ENCODE measurements around the gene PLGRKT. TPM values are rescaled to one million over a fixed set of nuclear protein-coding genes. Genes with fewer than 3 reads are reported as not detected.

PLGRKT gene
- total RNA-seq, 2 experiments from 2014 or later = 10.4 to 26.1 TPM

- no TSS peak for BruUV-seq (replicated peaks)
- intact Hi-C loops (cut with micrococcal nuclease; ENCODE audit: unreplicated experiment) = loop anchor here (5.0 kb wide), 2 partner anchors 237 to 667 kb away; no protein-coding TSS in a partner anchor
- Histone ChIP-seq H3K36me3 (ENCODE audit: insufficient read depth, low read length) (0 out of 2 replicates have a peak, but pooled peaks cover 4% of the 10 kb centered on the region), H2AFZ (ENCODE audit: low read length) (no peak overlapping the region), H3K4me3 (ENCODE audit: low read depth, low read length, poor library complexity, severe bottlenecking) (no peak overlapping the region), H3K79me2 (ENCODE audit: insufficient read depth, low read depth, low read length) (peaks cover 3% of the 10 kb centered on the region; the same call in 1 of the 2 replicates), H4K20me1 (ENCODE audit: insufficient read depth, low read length) (no peaks in the 10 kb centered on the region), H3K9me2 (ENCODE audit: insufficient read depth, low read length) (no peaks in the 10 kb centered on the region), H3K27ac (ENCODE audit: low read depth, low read length, poor library complexity, severe bottlenecking) (no peak overlapping the region), H3K4me1 (ENCODE audit: insufficient read depth, low read length, poor library complexity, severe bottlenecking) (no peaks in the 10 kb centered on the region), H3K4me2 (ENCODE audit: low read length) (no peak overlapping the region), H3K9me3 (ENCODE audit: low read length) (no peaks in the 10 kb centered on the region)
- TF ChIP-seq CTCF (conservative IDR thresholded peaks at IDR 0.05; ENCODE audit: low read length) = 0 out of 2 replicates have a peak, but pooled peaks have one; percentile 13
- TF ChIP-seq EZH2phosphoT487 (IDR thresholded peaks at IDR 0.05; ENCODE audit: borderline replicate concordance, low read depth, low read length) = no peak
- ChIA-PET POLR2A (interaction anchor here (0.6 to 1.4 kb wide), 4 partner anchors 10 to 100 kb away, joined by 3 to 4 read pairs (median 4); no protein-coding TSS in a partner anchor), CTCF (ENCODE audit: unreplicated experiment) (no interaction called here)
- DNase-seq (ENCODE audit: low spot score) = no peak
These were observed 8.8 kb downstream of the PLGRKT start for GRCh38 chr9:5428794-5429528.

- no peak for TF ChIP-seq CTCF (conservative IDR thresholded peaks at IDR 0.05; ENCODE audit: low read length)
- no peak for TF ChIP-seq EZH2phosphoT487 (IDR thresholded peaks at IDR 0.05; ENCODE audit: borderline replicate concordance, low read depth, low read length)
- H3K27ac ChIP-seq (ENCODE audit: low read depth, low read length, poor library complexity, severe bottlenecking) = no peak overlapping the region
- H3K4me1 ChIP-seq (ENCODE audit: insufficient read depth, low read length, poor library complexity, severe bottlenecking) = no peaks in the 10 kb centered on the region
- H3K9me3 ChIP-seq (ENCODE audit: low read length) = no peaks in the 10 kb centered on the region
- intact Hi-C loops (cut with micrococcal nuclease; ENCODE audit: unreplicated experiment) = loop anchor here (5.0 kb wide), 2 partner anchors 236 to 666 kb away; no protein-coding TSS in a partner anchor
- H3K36me3 ChIP-seq (ENCODE audit: insufficient read depth, low read length) = 0 out of 2 replicates have a peak, but pooled peaks cover 4% of the 10 kb centered on the region
- peaks cover 3% of the 10 kb centered on the region; the same call in 1 of the 2 replicates for H3K79me2 ChIP-seq (ENCODE audit: insufficient read depth, low read depth, low read length)
- BruUV-seq (replicated peaks) = no TSS peak
- CTCF ChIA-PET (ENCODE audit: unreplicated experiment) = no interaction called here
- no peaks in the 10 kb centered on the region for H4K20me1 ChIP-seq (ENCODE audit: insufficient read depth, low read length)
- H3K9me2 ChIP-seq (ENCODE audit: insufficient read depth, low read length) = no peaks in the 10 kb centered on the region
- POLR2A ChIA-PET = interaction anchor here (0.9 to 1.4 kb wide), 2 partner anchors 11 to 15 kb away, joined by 3 read pairs; no protein-coding TSS in a partner anchor
- no peak for DNase-seq (ENCODE audit: low spot score)
- H2AFZ ChIP-seq (ENCODE audit: low read length) = no peak overlapping the region
- H3K4me2 ChIP-seq (ENCODE audit: low read length) = no peak overlapping the region
- H3K4me3 ChIP-seq (ENCODE audit: low read depth, low read length, poor library complexity, severe bottlenecking) = no peak overlapping the region
These were observed 9.6 kb downstream of the PLGRKT start for GRCh38 chr9:5428172-5428571.
